Measurements from ENCODE around the gene KCNH2. TPM values are rescaled to one million over a fixed set of nuclear protein-coding genes. Genes with fewer than 3 reads are reported as not detected.

KCNH2 gene
- total RNA-seq, 1 donor = not detected

GRCh38 chr7:150901160-150902035 lies 76.7 kb downstream of the KCNH2 start:
- peaks cover 11% of the 10 kb centered on the region for H3K27me3 ChIP-seq (ENCODE audit: insufficient read depth, low read length)
- H4K20me1 ChIP-seq (ENCODE audit: insufficient read depth, low read length) = no peaks in the 10 kb centered on the region
- H3K4me1 ChIP-seq (ENCODE audit: insufficient read depth, low read length) = peaks cover 5% of the 10 kb centered on the region
- H3K79me2 ChIP-seq (ENCODE audit: insufficient read depth, low read length) = no peaks in the 10 kb centered on the region
- TF ChIP-seq, protein P1, sequence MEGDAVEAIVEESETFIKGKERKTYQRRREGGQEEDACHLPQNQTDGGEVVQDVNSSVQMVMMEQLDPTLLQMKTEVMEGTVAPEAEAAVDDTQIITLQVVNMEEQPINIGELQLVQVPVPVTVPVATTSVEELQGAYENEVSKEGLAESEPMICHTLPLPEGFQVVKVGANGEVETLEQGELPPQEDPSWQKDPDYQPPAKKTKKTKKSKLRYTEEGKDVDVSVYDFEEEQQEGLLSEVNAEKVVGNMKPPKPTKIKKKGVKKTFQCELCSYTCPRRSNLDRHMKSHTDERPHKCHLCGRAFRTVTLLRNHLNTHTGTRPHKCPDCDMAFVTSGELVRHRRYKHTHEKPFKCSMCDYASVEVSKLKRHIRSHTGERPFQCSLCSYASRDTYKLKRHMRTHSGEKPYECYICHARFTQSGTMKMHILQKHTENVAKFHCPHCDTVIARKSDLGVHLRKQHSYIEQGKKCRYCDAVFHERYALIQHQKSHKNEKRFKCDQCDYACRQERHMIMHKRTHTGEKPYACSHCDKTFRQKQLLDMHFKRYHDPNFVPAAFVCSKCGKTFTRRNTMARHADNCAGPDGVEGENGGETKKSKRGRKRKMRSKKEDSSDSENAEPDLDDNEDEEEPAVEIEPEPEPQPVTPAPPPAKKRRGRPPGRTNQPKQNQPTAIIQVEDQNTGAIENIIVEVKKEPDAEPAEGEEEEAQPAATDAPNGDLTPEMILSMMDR (IDR thresholded peaks at IDR 0.05; ENCODE audit: extremely low read depth, low read depth, low read length) = no peak
- DNase-seq (ENCODE audit: insufficient read length, low spot score, missing footprints) = no peak
- H3K36me3 ChIP-seq (ENCODE audit: insufficient read depth, low read length) = no peaks in the 10 kb centered on the region
- H2AFZ ChIP-seq (ENCODE audit: low read length) = no peak overlapping the region
- no peak overlapping the region for H3K4me2 ChIP-seq (ENCODE audit: insufficient read depth, low read length)
- no peak overlapping the region for H3K27ac ChIP-seq (ENCODE audit: low read depth, low read length)
- no peaks in the 10 kb centered on the region for H3K9me3 ChIP-seq (ENCODE audit: low read depth, low read length)
- no peak overlapping the region for H3K4me3 ChIP-seq (ENCODE audit: insufficient read depth, low read length)

DNA sequence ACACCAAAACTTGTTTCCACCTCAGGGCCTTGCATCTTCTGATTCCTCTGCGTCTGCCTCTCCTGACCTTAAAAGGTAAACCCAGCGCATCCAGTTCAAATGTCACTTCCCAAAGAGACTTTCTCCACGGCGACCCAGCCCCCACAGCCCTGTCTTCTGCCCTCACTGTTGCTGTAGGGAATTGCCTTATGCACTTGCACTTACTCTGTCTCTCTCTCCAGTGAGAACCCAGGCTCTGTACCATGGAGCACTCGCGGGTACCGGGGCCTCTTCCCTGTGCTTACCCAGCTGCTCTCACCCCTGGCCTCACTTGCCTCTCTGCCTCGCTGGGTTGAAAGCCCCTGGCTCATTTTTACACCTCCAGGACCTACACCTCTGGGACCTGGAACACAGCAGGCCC lies 77.4 kb downstream of the KCNH2 start:
- Histone ChIP-seq H3K4me1 (ENCODE audit: insufficient read depth, low read length) (peaks cover 5% of the 10 kb centered on the region), H3K79me2 (ENCODE audit: insufficient read depth, low read length) (no peaks in the 10 kb centered on the region), H4K20me1 (ENCODE audit: insufficient read depth, low read length) (no peaks in the 10 kb centered on the region), H3K27ac (ENCODE audit: low read depth, low read length) (no peak overlapping the region), H3K4me3 (ENCODE audit: insufficient read depth, low read length) (no peak overlapping the region), H3K9me3 (ENCODE audit: low read depth, low read length) (no peaks in the 10 kb centered on the region), H2AFZ (ENCODE audit: low read length) (no peak overlapping the region), H3K27me3 (ENCODE audit: insufficient read depth, low read length) (peaks cover 11% of the 10 kb centered on the region), H3K4me2 (ENCODE audit: insufficient read depth, low read length) (no peak overlapping the region), H3K36me3 (ENCODE audit: insufficient read depth, low read length) (no peaks in the 10 kb centered on the region)
- TF ChIP-seq, protein P1 (IDR thresholded peaks at IDR 0.05; ENCODE audit: extremely low read depth, low read depth, low read length) = no peak
- DNase-seq (ENCODE audit: insufficient read length, low spot score, missing footprints) = no peak

DNA sequence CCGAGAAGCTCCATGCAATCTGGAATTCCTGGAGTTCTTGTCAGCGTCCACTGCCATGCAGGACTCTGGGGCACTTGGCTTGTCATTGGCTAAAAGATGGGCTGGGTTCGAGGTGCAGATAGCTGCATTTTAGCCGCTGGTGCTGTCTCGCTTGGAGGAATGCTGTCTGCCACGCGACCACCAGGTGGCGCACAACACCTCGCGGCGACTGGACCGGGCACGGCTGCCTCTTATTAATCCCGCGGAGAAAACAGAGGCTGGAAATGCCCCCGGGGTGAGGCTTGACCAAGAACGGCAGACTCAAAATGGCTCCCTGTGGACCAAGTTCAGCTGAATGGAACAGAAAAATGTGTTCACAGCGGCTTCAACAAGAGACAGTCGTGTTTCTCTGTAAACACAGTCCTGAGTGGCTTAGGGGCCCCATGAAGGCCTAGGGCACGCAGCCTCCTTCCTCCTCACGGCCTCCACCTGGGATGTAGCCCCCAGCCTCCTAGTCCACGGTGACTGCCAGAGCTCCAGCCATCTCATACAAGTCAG lies 79.6 kb downstream of the KCNH2 start:
- TF ChIP-seq, protein P1 (IDR thresholded peaks at IDR 0.05; ENCODE audit: extremely low read depth, low read depth, low read length) = peak; percentile 93
- Histone ChIP-seq H3K4me3 (ENCODE audit: insufficient read depth, low read length) (no peak overlapping the region), H3K36me3 (ENCODE audit: insufficient read depth, low read length) (no peaks in the 10 kb centered on the region), H4K20me1 (ENCODE audit: insufficient read depth, low read length) (no peaks in the 10 kb centered on the region), H3K27me3 (ENCODE audit: insufficient read depth, low read length) (peaks cover 11% of the 10 kb centered on the region), H3K9me3 (ENCODE audit: low read depth, low read length) (no peaks in the 10 kb centered on the region), H3K4me2 (ENCODE audit: insufficient read depth, low read length) (no peak overlapping the region), H3K27ac (ENCODE audit: low read depth, low read length) (no peak overlapping the region), H3K79me2 (ENCODE audit: insufficient read depth, low read length) (no peaks in the 10 kb centered on the region), H2AFZ (ENCODE audit: low read length) (peak overlapping the region; percentile 53), H3K4me1 (ENCODE audit: insufficient read depth, low read length) (no peaks in the 10 kb centered on the region)
- peak; percentile 94 for DNase-seq (ENCODE audit: insufficient read length, low spot score, missing footprints)

All from osteoblast (primary cell).